HL-60/S4 treated with retinoic acid at 250 ng/mL for 4 days and 3 days (cell line): ENCODE measurements around the gene IQGAP1.
"Not testable (repeated sequence)": the region's sequence is repeated elsewhere in the genome, so short reads cannot be mapped to it uniquely, and the experiment has no call there.

Experiments used
- in situ Hi-C: fragments of 300-500 bp; cut with MboI; formaldehyde crosslinking; loops from 2 replicates; pipeline ENCODE4 v1.7.0; 2022; ENCODE audit warnings: low sequenced_read_pairs

The IQGAP1 gene, protein sequence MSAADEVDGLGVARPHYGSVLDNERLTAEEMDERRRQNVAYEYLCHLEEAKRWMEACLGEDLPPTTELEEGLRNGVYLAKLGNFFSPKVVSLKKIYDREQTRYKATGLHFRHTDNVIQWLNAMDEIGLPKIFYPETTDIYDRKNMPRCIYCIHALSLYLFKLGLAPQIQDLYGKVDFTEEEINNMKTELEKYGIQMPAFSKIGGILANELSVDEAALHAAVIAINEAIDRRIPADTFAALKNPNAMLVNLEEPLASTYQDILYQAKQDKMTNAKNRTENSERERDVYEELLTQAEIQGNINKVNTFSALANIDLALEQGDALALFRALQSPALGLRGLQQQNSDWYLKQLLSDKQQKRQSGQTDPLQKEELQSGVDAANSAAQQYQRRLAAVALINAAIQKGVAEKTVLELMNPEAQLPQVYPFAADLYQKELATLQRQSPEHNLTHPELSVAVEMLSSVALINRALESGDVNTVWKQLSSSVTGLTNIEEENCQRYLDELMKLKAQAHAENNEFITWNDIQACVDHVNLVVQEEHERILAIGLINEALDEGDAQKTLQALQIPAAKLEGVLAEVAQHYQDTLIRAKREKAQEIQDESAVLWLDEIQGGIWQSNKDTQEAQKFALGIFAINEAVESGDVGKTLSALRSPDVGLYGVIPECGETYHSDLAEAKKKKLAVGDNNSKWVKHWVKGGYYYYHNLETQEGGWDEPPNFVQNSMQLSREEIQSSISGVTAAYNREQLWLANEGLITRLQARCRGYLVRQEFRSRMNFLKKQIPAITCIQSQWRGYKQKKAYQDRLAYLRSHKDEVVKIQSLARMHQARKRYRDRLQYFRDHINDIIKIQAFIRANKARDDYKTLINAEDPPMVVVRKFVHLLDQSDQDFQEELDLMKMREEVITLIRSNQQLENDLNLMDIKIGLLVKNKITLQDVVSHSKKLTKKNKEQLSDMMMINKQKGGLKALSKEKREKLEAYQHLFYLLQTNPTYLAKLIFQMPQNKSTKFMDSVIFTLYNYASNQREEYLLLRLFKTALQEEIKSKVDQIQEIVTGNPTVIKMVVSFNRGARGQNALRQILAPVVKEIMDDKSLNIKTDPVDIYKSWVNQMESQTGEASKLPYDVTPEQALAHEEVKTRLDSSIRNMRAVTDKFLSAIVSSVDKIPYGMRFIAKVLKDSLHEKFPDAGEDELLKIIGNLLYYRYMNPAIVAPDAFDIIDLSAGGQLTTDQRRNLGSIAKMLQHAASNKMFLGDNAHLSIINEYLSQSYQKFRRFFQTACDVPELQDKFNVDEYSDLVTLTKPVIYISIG (N-terminal part only)

DNA sequence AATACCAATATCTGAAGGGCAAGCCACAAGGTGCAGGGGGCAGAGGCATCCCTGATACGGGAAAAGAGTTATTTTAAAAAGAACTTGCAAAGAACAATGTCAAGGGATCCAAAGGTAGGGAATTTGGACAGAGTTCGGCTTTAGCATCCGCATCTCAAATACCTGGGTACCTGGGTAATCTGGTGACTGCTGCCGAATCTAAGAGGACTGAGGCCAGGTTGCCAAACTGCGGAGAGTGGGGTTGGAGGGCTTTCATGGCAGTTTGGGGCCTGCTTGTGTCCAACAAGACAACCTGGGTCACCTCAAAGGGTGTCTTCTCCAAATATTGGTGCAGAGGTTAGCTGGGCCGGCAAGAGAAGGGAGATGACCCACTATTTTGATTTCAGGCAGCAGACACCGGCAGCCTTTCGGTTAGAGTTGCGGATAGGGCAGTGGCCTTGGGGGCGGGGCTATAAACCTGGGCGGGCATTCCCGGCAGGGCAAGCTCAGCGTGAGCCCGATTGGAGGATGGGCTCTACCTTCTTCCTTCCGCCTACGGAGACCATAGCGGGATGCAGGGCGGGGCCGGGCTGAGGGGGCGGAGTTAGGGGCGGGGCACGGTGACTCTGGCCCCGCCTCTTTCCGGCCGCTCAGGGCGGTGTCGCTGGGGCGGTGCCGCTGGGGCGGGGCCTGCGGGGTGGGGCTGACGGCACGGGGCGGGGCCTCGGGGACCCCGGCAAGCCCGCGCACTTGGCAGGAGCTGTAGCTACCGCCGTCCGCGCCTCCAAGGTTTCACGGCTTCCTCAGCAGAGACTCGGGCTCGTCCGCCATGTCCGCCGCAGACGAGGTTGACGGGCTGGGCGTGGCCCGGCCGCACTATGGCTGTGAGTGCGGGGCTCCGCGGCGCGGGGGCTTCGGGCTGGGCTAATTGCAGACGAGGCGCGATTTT is at the start of gene IQGAP1:
TSS of gene IQGAP1 (plus strand) at position 709 of the 928 bp plus-strand sequence. CDS start at position 809, 100 bp downstream.
- in situ Hi-C loops, result no loop called here

DNA sequence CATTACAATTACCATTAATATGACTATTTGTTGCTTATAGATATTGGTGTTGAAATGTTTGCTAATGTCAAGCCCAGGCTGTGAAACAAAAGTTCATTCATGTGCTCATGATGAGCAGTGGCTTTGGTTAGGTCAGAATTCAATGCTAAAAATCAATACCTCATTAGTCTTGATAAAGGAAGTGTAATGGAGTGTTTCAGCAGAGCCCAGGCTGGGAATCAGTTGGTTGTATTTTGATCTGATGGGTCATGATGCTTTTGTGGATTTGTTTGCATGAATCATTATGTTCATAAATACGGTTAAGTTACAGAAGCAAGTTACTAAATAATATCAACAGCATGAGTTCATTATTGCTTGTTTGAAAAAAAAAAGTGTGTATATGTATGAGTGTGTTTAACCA is 49.5 kb upstream of the IQGAP1 start:
- in situ Hi-C loops, result loop anchor here (10.0 kb wide), 1 partner anchor 136 kb away; no protein-coding TSS in a partner anchor

GRCh38 chr15:90340345-90340744 is 47.7 kb upstream of the IQGAP1 start:
- in situ Hi-C loops, result no loop called here

DNA sequence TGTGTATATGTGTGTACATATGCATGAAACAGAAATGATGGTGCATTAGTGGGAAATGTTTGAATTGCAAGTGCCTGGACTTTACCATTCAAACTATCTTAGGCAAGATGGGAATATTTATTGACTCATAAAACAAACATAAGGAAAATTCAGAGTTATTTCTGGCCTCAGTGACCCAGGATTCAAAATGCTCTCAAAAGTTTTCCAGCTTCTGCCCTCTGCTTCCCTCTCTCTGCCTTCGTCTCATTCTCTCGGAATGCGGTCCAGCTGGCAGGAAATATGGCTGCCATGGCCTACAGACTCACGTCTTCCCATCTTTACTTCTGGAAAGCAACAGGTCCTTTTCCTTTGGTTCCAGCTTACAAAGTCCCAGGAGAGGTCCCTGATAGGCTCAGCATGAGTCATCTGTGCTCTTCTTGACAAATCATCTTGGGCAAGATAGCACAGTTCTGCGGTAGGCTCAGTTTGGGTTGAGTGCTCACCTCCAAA is 44.7 kb upstream of the IQGAP1 start:
- in situ Hi-C loops, result no loop called here

GRCh38 chr15:90344662-90345061 is 43.4 kb upstream of the IQGAP1 start:
- in situ Hi-C loops, result no loop called here

DNA sequence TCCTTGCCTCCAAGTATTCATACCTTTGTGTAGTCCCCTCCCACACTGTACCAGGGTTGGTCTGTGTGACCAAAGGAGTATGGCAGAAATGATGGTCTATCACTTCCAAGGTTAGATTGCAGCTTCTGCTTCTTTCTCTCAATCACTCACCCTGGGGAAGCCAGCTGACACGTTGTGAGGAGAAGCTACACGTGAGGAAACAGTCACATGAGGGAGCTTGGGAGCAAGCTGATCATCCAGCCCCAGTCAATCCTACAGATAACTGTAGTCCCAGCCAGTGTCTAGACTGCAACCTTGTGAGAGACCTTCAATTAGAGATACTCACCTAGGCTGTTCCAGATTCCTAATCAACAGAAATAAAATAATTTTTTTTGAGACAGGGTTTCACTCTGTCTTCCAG is 42.2 kb upstream of the IQGAP1 start:
- in situ Hi-C loops, result no loop called here

GRCh38 chr15:90347431-90348065 is 40.5 kb upstream of the IQGAP1 start:
- in situ Hi-C loops, result not testable (repeated sequence)

DNA sequence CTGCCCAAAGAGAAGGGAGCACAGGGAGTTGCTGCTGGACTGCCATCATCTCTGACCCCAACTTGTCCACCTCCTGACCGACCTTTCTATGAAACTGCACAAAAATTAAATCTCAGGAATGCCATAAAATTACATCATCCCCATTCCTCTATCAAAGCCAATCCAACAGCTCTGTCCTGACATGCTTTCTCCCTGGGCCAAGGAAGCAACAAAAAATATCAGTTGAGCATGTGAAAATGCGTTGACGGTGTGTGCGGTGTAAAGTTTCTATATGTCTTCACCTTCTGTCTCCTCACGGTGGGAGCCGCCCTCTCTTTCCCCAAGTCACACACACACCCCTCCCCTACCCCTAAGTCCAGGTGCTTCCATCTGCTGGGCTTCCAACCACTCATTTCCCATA is 39.6 kb upstream of the IQGAP1 start:
- in situ Hi-C loops, result no loop called here

GRCh38 chr15:90349072-90349471 is 39.0 kb upstream of the IQGAP1 start:
- in situ Hi-C loops, result no loop called here

GRCh38 chr15:90349821-90350220 is 38.2 kb upstream of the IQGAP1 start:
- in situ Hi-C loops, result no loop called here

DNA sequence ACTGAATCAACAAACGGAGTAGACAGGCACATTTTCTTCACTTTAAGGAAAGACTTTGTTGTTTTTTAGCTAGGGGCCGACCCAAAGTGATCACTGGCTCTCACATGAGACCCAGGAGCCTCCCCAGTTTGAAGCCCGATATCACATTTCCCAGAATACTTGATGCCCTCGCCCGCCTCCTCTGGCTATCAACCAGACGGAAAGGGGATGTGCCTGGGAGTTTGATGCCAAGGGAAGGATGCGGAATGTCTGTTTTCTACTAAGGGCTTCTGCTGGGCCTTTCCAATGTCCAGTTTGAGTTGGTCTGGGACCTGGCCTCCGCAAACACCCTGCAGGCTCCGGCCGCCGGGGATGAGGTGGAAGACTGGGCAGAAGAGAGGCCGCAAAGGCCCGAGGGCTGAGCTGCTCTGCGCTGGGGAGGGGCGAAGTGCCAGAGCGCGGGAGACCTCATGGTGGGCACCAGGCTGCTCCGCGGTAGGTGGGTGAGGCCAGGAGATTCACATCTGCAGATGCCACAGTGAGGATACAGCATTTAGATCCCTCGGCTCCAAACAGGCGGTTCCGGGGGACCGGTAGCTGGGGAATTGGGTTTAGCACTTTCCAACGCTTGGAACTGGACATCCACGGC is 36.4 kb upstream of the IQGAP1 start:
- in situ Hi-C loops, result no loop called here

DNA sequence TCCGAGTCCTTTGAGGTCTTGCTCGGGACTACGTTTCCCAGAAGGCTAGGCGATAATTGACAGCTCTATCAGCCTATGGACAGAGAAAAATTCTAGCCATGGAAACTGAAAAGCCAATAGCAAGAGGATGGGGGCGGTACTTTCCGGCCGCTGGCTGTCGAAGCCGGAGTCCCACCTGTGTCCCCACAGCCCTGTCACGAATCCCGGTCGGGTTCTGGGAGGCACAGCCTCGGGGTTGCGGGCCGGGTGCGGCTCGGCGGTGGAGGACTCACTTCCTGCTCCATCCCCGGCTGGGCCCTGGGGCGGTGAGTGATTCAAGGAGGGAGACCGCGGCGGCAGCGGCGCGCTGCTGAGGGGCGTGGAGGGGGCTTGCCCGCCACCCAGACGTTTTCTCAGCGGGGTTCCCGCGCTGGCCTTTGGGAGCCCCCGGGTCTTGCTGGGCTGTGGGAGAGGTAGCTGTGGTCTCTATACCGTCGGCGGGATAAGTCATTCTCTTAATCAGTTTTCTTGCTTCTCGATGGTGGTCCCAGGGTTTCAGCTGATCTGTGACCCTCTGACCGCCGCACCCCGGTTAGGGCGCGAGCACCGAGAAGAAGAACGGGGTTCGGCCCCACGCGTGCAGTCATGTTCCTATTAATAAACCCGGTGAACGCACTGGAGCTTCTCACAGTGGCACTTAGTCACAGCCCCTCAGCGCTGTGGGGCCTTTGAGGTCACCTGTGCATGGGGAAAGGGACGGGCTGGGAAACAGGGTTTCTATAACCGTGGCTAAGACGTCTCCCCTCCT is 35.7 kb upstream of the IQGAP1 start, which contains the start of gene ZNF774:
TSS of gene ZNF774 (plus strand) at position 178 of the 787 bp plus-strand sequence. CDS start 2,377 bp downstream, outside the sequence.
- in situ Hi-C loops, result no loop called here

- in situ Hi-C loops, result no loop called here
Observed at GRCh38 chr15:90354986-90355385, 33.1 kb upstream of the IQGAP1 start.

DNA sequence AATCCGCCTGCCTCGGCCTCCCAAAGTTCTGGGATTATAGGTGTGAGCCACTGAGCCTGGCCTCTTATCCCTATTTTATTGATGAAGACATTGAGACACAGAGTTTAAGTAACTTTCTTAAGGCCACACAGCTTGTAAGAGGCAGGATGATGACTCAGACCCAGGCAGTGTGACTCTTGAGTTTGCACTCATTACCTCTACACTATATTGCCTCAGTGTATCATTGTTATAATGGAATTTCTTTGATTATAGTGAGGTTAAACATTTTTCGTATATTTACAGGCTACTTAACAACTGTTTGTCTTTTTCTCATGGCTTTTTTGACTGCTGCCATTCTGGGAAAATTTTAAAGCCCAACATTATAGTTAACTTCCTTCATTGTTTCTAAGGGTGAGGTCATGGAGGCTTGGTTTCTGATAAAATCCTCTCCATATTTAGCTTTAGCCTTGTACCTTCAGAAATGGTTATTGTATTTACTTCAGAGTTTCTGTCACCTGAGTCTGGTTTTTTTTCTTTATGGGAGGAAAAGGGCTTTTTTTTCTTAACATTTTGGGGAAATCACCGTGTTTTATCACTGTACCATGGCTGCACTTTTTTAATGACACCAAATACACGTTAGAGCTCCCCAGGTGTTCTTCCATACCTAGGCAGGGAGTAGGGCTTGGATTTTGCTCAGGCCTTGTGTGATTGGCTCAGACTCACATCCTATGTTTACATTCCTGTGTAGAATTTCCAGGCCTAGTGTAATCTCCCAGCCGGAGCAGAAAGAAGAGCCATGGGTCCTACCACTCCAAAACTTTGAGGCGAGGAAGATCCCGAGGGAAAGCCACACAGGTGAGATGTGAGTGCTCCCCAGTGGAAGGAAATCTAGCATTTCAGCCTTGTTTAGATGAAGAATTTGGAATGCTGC is 29.7 kb upstream of the IQGAP1 start:
- in situ Hi-C loops, result no loop called here

GRCh38 chr15:90360746-90361145 is 27.3 kb upstream of the IQGAP1 start:
- in situ Hi-C loops, result no loop called here

- in situ Hi-C loops, result no loop called here
Observed at GRCh38 chr15:90362936-90363212, 25.2 kb upstream of the IQGAP1 start.

DNA sequence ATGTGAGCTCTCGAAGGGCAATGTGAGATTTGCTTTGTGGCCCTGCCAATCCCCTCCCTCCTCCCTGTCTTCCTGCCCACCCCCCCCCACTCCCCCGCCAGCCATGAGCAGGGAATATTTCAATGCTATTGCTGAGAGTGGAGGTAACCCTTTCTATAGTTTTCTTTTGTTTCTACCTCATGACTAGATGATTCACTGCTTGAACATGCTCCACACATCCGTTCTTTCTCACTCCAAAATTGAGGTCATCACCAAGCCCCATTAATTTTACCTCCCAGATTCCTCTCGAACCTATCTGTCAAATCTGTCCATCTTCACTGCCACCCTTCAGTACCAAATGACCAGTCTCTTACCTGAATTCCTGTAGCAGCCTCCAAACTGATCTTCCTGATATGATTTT is 23.8 kb upstream of the IQGAP1 start:
- in situ Hi-C loops, result no loop called here
